ENCODE results near the gene FRMD6.

Gene FRMD6

DNA sequence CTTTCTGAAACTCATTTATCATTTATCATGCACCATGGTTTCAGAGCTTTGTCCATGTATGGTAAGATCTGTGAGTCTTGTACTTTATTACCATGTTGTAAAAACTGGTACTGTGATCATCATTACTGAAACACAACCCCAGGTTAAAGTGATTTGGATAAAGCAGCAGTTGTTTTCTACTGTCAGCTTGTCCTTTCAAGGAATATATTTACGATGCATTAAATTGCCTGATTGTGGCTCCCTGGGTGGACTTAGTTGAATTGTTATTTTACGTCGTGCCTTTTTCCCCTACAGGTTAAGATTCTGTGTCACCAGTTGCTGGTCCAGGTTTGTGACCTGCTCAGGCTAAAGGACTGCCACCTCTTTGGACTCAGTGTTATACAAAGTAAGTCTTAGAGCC is 46.1 kb downstream of the FRMD6 start:
- Histone ChIP-seq H3K27ac (replicated peaks) (no peak overlapping the region), H3K4me3 (replicated peaks; ENCODE audit: insufficient read depth, low read length) (no peak overlapping the region), H3K27me3 (ENCODE audit: insufficient read depth, poor library complexity, severe bottlenecking) (peaks cover 9% of the 10 kb centered on the region)
- DNase-seq (ENCODE audit: low read depth in 1 of 2, low spot score in 1 of 2) = no peak
- TF ChIP-seq, protein P1, sequence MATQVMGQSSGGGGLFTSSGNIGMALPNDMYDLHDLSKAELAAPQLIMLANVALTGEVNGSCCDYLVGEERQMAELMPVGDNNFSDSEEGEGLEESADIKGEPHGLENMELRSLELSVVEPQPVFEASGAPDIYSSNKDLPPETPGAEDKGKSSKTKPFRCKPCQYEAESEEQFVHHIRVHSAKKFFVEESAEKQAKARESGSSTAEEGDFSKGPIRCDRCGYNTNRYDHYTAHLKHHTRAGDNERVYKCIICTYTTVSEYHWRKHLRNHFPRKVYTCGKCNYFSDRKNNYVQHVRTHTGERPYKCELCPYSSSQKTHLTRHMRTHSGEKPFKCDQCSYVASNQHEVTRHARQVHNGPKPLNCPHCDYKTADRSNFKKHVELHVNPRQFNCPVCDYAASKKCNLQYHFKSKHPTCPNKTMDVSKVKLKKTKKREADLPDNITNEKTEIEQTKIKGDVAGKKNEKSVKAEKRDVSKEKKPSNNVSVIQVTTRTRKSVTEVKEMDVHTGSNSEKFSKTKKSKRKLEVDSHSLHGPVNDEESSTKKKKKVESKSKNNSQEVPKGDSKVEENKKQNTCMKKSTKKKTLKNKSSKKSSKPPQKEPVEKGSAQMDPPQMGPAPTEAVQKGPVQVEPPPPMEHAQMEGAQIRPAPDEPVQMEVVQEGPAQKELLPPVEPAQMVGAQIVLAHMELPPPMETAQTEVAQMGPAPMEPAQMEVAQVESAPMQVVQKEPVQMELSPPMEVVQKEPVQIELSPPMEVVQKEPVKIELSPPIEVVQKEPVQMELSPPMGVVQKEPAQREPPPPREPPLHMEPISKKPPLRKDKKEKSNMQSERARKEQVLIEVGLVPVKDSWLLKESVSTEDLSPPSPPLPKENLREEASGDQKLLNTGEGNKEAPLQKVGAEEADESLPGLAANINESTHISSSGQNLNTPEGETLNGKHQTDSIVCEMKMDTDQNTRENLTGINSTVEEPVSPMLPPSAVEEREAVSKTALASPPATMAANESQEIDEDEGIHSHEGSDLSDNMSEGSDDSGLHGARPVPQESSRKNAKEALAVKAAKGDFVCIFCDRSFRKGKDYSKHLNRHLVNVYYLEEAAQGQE (IDR thresholded peaks at IDR 0.05; ENCODE audit: insufficient replicate concordance, low read depth) = no peak
- TF ChIP-seq GABPA (IDR thresholded peaks at IDR 0.05; ENCODE audit: low read depth) (no peak), POLR2AphosphoS5 (IDR thresholded peaks at IDR 0.05; ENCODE audit: low read depth) (no peak), SPI1 (IDR thresholded peaks at IDR 0.05; ENCODE audit: borderline replicate concordance, low read depth) (no peak)
- TF ChIP-seq, protein P2, sequence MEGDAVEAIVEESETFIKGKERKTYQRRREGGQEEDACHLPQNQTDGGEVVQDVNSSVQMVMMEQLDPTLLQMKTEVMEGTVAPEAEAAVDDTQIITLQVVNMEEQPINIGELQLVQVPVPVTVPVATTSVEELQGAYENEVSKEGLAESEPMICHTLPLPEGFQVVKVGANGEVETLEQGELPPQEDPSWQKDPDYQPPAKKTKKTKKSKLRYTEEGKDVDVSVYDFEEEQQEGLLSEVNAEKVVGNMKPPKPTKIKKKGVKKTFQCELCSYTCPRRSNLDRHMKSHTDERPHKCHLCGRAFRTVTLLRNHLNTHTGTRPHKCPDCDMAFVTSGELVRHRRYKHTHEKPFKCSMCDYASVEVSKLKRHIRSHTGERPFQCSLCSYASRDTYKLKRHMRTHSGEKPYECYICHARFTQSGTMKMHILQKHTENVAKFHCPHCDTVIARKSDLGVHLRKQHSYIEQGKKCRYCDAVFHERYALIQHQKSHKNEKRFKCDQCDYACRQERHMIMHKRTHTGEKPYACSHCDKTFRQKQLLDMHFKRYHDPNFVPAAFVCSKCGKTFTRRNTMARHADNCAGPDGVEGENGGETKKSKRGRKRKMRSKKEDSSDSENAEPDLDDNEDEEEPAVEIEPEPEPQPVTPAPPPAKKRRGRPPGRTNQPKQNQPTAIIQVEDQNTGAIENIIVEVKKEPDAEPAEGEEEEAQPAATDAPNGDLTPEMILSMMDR (IDR thresholded peaks at IDR 0.05; ENCODE audit: insufficient read depth, low read length) = no peak

DNA sequence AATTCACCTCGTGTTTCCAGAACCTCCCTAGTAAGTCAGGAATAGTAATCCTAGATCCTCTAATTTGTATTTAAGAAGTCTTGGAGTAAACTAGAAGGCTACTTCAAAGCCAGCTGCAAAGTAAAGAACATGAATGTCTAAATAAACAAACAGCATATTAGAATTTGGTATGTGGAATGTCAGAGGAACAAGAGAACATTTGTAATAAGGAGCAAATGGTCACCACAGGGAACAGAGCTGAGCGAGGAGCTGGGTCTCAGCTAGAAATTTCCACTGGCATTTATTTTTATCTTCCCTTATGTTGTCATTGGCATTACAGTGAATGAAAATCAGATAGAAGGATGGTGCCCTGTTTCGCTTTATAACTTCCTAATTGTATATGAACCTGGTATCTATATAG is 50.2 kb downstream of the FRMD6 start:
- TF ChIP-seq POLR2AphosphoS5 (IDR thresholded peaks at IDR 0.05; ENCODE audit: low read depth) (no peak), GABPA (IDR thresholded peaks at IDR 0.05; ENCODE audit: low read depth) (no peak), SPI1 (IDR thresholded peaks at IDR 0.05; ENCODE audit: borderline replicate concordance, low read depth) (no peak)
- TF ChIP-seq, protein P2 (IDR thresholded peaks at IDR 0.05; ENCODE audit: insufficient read depth, low read length) = no peak
- TF ChIP-seq, protein P1 (IDR thresholded peaks at IDR 0.05; ENCODE audit: insufficient replicate concordance, low read depth) = no peak
- Histone ChIP-seq H3K27ac (replicated peaks) (no peak overlapping the region), H3K27me3 (ENCODE audit: insufficient read depth, poor library complexity, severe bottlenecking) (peaks cover 9% of the 10 kb centered on the region), H3K4me3 (replicated peaks; ENCODE audit: insufficient read depth, low read length) (no peak overlapping the region)
- no peak for DNase-seq (ENCODE audit: low read depth in 1 of 2, low spot score in 1 of 2)

DNA sequence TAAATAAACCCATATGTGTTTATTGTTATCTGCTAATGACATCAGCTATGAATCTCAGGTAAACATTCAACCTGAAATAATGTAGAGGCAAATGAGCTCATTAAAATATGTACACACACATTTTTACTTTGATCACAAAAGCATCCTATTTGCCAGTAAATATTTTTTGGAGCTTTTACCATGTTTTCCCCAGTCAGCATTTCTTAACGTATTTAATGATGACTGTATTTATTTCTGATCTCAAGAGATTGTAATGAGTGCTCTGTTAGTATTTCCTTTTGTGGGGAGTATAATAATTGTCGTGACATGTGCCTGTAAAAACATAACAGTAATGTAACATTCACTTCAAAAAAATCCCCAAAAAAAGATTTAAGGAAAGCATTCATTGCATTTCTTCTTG is 52.1 kb downstream of the FRMD6 start:
- peaks cover 6% of the 10 kb centered on the region for H3K27me3 ChIP-seq (ENCODE audit: insufficient read depth, poor library complexity, severe bottlenecking)
- TF ChIP-seq GABPA (IDR thresholded peaks at IDR 0.05; ENCODE audit: low read depth) = no peak
- TF ChIP-seq, protein P2 (IDR thresholded peaks at IDR 0.05; ENCODE audit: insufficient read depth, low read length) = no peak
- no peak for TF ChIP-seq SPI1 (IDR thresholded peaks at IDR 0.05; ENCODE audit: borderline replicate concordance, low read depth)
- TF ChIP-seq, protein P1 (IDR thresholded peaks at IDR 0.05; ENCODE audit: insufficient replicate concordance, low read depth) = no peak
- no peak for TF ChIP-seq POLR2AphosphoS5 (IDR thresholded peaks at IDR 0.05; ENCODE audit: low read depth)
- H3K27ac ChIP-seq (replicated peaks) = no peak overlapping the region
- H3K4me3 ChIP-seq (replicated peaks; ENCODE audit: insufficient read depth, low read length) = no peak overlapping the region
- DNase-seq (ENCODE audit: low read depth in 1 of 2, low spot score in 1 of 2) = no peak
